NCI-H2081 (cell line): Measurements from ENCODE around the gene FOLR1.
"Not testable (repeated sequence)": the region's sequence is repeated elsewhere in the genome, so short reads cannot be mapped to it uniquely, and the experiment has no call there.

Experiments used
- DNase-seq, 2 experiments: peaks; one replicate each; lab custom pipeline; 2025; lab: John Stamatoyannopoulos, UW

FOLR1 gene

GRCh38 chr11:72191961-72192381, at the start of gene FOLR1:
TSS of gene FOLR1 (plus strand) at chr11:72192140. CDS start at chr11:72192174, 34 bp downstream.
- no peak for DNase-seq

- DNase-seq = not testable (repeated sequence)
Observed at GRCh38 chr11:72142543-72142942, 49.4 kb upstream of the FOLR1 start.

- DNase-seq = no peak
Observed at GRCh38 chr11:72144807-72145565, 47.0 kb upstream of the FOLR1 start.

- DNase-seq = no peak
Observed at GRCh38 chr11:72146625-72147024, 45.3 kb upstream of the FOLR1 start.

GRCh38 chr11:72150882-72151281, 41.1 kb upstream of the FOLR1 start:
- no peak for DNase-seq

- DNase-seq = not testable (repeated sequence)
Observed at GRCh38 chr11:72153874-72154273, 38.1 kb upstream of the FOLR1 start.

- DNase-seq = no peak
Observed at GRCh38 chr11:72154816-72155215, 37.1 kb upstream of the FOLR1 start.

GRCh38 chr11:72155751-72156150, 36.2 kb upstream of the FOLR1 start:
- DNase-seq = no peak

GRCh38 chr11:72157131-72157530, 34.8 kb upstream of the FOLR1 start:
- no peak for DNase-seq

GRCh38 chr11:72160319-72160718, 31.6 kb upstream of the FOLR1 start:
- DNase-seq = no peak

- DNase-seq = no peak
Observed at GRCh38 chr11:72162891-72163492, 28.9 kb upstream of the FOLR1 start.

- not testable (repeated sequence) for DNase-seq
Observed at GRCh38 chr11:72164187-72164586, 27.8 kb upstream of the FOLR1 start.

GRCh38 chr11:72169046-72169555, 22.8 kb upstream of the FOLR1 start:
- not testable (repeated sequence) for DNase-seq

- DNase-seq = not testable (repeated sequence)
Observed at GRCh38 chr11:72169754-72170153, 22.2 kb upstream of the FOLR1 start.

- not testable (repeated sequence) for DNase-seq
Observed at GRCh38 chr11:72172043-72172442, 19.9 kb upstream of the FOLR1 start.

GRCh38 chr11:72173291-72173690, 18.6 kb upstream of the FOLR1 start:
- DNase-seq = no peak

- no peak for DNase-seq
Observed at GRCh38 chr11:72174302-72175070, 17.5 kb upstream of the FOLR1 start.

- no peak for DNase-seq
Observed at GRCh38 chr11:72177656-72178055, 14.3 kb upstream of the FOLR1 start.

GRCh38 chr11:72179049-72179803, 12.7 kb upstream of the FOLR1 start:
- DNase-seq = no peak

- DNase-seq = no peak
Observed at GRCh38 chr11:72179804-72180396, 12.0 kb upstream of the FOLR1 start.

- DNase-seq = not testable (repeated sequence)
Observed at GRCh38 chr11:72180892-72181552, 10.9 kb upstream of the FOLR1 start.
